AG09309 (cell line): Measurements from ENCODE around the gene KRT71.

Experiments used
- DNase-seq: peaks from one replicate; pipeline ENCODE4 v3.0.0-alpha.2; 2010; ENCODE audit warnings: low read depth
- H3K4me3 ChIP-seq: 2 replicates; pipeline ENCODE4 v1.5.1; 2011; ENCODE audit warnings: mild to moderate bottlenecking, low read depth, low read length, moderate library complexity; ENCODE audit not compliant: control insufficient read depth
- TF ChIP-seq, protein P1 (sequence below): IDR thresholded peaks from 2 replicates; pipeline ENCODE4 v1.5.1; 2011; ENCODE audit warnings: mild to moderate bottlenecking, low read depth, low read length, inconsistent platforms; ENCODE audit not compliant: insufficient read depth, control insufficient read depth; ENCODE audit errors: missing control alignments

KRT71 gene

DNA sequence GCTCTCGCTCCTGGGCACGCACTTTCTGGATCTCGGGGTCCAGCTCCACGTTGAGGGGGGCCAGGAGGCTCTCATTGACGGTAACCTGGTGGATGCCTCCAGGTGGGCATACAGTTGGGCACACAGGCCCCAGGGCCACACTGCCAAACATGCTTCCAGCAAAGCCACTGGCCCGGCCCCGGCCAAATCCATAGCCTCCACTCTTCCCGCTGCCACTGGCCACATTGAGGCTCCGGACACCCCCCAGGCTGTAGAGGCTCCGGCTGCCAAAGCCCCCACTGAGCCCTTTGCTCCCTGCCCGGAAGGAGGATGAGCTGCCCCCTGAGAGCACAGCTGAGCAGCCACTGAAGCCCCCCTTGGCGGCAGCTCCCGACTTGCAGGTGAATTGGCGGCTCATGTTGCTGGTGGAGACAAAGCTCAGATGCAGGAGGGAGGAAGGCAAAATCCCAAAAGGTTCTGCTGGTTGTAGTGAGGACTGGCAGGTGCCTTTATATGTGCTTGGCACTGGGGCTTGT lies at the start of gene KRT71:
Gene KRT71 (minus strand): TSS at position 465 of the 515 bp plus-strand sequence. CDS start 68 bp downstream, at position 397.
- DNase-seq = no peak
- no peak within 1 kb of the TSS for H3K4me3 ChIP-seq
- TF ChIP-seq, protein P1, sequence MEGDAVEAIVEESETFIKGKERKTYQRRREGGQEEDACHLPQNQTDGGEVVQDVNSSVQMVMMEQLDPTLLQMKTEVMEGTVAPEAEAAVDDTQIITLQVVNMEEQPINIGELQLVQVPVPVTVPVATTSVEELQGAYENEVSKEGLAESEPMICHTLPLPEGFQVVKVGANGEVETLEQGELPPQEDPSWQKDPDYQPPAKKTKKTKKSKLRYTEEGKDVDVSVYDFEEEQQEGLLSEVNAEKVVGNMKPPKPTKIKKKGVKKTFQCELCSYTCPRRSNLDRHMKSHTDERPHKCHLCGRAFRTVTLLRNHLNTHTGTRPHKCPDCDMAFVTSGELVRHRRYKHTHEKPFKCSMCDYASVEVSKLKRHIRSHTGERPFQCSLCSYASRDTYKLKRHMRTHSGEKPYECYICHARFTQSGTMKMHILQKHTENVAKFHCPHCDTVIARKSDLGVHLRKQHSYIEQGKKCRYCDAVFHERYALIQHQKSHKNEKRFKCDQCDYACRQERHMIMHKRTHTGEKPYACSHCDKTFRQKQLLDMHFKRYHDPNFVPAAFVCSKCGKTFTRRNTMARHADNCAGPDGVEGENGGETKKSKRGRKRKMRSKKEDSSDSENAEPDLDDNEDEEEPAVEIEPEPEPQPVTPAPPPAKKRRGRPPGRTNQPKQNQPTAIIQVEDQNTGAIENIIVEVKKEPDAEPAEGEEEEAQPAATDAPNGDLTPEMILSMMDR = no peak

DNA sequence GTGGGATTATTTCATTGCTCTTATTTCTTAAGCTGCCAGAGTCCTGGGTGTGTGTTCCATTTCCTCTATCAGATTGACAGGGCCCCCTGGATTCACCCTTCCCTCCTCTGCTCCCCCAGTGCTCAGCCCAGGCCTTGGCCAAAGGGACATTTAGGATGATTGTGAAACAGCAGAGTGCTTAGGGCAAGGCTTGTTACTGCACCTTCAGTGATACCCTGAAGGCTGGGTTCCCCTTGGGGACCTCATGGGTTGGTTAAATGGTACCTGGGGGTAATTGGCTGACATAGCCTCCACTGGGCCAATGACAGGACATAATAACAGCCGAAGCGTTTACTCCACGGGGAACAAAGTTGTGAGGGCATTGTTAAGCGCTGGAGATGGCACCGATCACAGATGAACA lies 49.6 kb upstream of the KRT71 start:
- DNase-seq = no peak
- H3K4me3 ChIP-seq = no peak overlapping the region
- TF ChIP-seq, protein P1 = no peak

DNA sequence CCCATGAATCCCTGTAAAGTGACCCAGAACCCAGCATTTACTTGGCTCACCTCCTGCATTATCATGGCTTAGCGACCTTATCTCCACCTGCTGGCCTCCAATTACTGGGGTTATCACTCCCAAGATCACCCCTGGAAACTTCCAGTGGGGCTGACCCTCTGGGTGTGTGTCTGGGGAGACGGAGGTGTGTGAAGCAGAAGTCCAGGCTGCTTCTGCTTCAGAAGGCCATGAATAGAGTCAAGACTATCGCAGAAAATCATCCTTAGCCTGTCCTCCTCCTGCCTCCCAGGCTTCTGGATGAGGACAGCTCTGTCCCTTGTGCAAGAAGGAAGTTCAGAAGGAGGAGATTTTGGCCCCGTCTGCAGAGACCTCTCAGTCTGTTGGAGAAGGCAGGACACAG lies 48.7 kb upstream of the KRT71 start:
- DNase-seq = no peak
- TF ChIP-seq, protein P1 = no peak
- no peak overlapping the region for H3K4me3 ChIP-seq

DNA sequence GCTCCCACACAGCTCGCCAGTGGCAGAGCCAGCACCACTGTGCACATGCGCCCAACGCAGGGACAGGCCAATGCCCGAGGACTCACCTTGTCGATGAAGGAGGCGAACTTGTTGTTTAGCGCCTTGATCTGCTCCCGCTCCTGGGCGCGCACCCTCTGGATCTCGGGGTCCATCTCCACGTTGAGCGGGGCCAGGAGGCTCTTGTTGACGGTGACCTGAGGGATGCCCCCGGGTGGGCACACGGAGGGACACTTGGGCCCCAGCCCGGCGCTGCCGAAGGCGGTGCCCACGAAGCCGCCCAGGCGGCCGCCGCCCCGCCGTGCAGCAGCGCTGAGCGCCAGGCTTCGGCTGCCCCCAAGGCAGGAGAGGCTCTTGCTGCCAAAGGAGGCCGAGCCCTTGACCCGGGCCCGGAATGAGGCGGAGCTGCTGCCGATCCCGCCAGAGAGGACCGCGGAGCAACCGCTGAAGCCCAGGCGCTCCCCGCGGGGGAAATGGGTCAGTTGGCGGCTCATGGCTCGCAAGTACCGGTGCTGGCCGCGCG lies 48.1 kb upstream of the KRT71 start, which contains the start of gene KRT72:
Gene KRT72 (minus strand): TSS at position 523 of the 541 bp plus-strand sequence. CDS start 11 bp downstream, at position 512.
- no peak within 1 kb of the TSS for H3K4me3 ChIP-seq
- DNase-seq = no peak
- TF ChIP-seq, protein P1 = no peak

DNA sequence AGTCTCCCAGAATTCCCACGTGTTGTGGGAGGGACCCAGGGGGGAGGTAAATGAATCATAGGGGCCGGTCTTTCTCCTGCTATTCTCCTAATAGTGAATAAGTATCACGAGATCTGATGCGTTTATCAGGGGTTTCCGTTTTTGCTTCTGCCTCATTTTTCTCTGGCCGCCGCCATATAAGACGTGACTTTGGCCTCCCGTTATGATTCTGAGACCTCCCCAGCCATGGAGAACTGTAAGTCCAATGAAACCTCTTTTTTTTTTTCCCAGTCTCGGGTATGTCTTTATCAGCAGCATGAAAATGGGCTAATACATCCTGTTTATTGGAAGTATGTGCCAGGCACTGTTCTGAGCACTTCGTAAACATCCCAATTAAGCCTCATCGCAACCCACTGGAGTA lies 47.5 kb upstream of the KRT71 start:
- TF ChIP-seq, protein P1 = no peak
- no peak overlapping the region for H3K4me3 ChIP-seq
- no peak for DNase-seq

DNA sequence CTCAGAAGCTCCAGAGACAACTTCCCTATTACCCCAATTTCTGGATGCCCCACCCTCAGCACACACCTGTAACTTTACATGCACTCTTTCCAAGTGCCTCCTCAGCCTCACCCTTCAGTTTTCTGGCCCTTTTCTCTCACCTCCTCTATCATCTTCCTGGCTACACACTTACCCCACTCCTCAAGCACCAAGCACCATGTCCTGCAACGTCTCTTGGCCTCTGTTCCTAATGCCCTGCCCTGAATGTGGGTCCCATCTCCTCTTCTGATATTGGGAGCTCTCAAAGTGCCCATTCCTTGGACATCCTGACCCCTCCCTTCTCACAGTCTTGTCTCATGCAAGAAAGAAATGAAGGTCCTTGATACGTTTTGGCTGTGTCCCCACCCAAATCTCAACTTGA lies 47.1 kb upstream of the KRT71 start:
- no peak for DNase-seq
- no peak overlapping the region for H3K4me3 ChIP-seq
- TF ChIP-seq, protein P1 = no peak
